ENCODE data around the gene VWA2.

Gene VWA2

DNA sequence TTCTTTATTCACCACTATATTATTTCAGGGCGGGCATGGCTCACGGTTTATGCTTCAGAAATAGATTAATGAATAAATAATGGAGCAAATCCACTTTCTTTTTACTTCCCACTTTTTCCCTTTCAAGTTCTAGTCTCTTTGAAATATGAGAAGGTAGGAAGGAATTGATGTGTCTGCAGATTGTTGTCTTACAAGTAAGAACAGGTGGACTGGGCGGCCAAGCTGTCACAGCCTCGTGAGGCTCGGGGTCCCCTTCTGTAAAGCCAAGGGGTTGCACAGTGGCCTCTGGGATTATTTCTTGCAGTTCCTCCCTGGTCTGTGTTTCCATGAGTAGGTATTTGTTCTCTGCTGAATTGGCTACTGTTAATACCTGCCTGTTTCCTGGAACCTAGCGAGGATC, 11.2 kb downstream of the VWA2 start:
- no peak for DNase-seq

DNA sequence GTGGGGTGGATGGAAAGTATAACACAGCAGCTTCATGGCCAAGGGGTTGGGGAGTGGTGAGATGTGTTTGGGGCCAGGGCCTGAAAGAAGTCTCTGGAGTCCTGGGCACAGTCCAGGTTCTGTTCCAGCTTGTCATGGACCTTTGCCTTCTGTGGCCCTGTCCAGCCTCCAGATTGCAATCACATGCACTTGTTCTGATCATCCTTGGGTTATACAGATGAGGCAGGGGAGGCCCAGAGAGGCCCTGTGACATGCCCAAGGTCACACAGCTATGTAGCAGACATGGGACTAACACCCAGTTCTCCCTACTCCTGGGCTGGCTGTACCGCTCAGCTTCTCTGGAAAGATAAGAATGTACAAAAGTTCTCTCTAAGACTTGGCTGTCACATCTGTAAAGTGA, 11.7 kb downstream of the VWA2 start:
- DNase-seq, result no peak

DNA sequence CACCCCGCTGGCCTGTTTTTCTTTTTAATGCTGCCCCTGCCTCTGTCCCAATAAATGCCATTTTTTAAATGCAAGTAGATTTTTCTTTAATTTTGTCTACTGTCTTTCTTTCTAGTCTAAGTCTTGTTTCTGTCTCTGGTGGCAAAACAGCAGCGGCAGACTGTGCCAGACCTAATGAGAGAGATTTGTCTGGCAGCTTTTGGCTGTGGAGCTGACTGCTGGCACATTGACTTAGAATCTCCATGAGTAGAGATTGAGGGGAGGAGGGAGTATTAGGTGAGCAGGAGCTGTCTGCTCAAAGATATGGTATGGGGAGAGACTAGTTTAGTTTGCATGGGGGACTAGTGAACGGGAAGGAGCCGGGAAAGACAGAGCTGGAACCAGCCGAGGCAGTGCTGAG, 13.0 kb downstream of the VWA2 start:
- DNase-seq, result no peak

DNA sequence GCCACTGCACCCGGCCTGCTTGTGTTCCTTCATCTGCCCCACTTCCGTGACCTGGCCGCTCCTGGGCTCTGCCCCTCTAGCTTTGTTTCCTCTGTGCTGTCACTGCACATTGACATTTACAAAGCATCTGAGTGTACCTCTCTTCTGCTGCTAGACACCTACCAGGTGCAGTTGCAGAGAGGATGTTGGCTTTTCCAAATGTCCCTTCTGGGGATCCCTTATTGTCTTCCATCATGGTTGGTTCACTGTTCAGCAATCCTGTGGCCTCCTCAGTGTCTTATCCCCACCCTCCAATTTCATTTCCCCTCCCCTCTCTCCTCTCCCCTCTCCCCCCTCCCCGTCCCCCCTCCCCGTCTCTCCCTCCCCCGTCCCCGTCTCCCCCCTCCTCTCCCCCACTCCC, 13.8 kb downstream of the VWA2 start:
- DNase-seq, result no peak

DNA sequence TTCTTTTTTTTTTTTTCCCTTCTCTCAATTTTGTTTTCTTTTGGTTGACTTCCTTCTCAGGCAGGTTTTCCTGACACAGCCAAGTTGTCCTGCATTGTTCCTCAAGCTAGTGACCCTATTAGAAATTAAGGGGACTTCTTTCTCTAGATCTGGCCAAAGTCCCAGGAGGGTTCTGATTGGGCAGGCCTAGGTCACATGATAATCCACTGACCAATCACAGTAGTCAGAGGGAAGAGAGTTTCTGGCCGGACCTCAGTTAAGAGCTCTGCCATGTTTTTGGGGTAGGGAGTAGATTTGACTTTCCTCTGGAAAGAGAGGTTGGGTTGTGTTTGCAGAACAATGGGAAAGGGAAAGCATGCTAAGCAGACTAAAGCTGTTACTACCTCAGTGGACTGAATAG, 16.2 kb downstream of the VWA2 start:
- DNase-seq, result no peak

DNA sequence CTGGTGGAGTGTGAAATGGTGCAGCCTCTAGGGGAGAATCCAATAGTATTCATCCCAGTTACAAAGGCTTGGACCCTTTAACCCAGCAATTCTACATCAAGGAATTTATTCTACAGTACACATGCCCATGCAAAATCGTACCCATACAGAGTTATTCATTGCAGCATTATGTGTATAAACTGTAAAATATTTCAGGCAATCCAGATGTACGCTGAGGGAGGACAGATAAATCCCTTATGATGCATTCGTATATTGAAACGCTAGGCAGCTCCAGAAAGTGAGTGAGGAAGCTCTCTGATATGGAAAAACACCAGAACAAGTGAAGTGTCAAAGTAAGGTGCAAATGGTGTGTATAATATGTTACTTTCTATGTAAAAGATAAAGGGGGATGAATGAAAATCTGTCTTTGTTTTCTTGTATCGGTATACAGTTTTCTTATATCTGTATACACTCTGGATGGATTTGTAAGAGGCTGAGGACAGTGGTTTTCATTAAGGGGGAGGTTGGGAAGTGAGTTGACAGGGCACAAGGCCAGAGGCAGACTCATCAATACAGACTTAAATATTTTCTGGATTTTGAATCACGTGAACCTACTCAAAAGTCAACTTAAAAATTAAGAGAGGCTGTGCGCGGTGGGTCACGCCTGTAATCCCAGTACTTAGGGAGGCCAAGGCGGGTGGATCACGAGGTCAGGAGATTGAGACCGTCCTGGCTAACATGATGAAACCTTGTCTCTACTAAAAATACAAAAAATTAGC, 17.1 kb downstream of the VWA2 start:
- DNase-seq, result no peak

DNA sequence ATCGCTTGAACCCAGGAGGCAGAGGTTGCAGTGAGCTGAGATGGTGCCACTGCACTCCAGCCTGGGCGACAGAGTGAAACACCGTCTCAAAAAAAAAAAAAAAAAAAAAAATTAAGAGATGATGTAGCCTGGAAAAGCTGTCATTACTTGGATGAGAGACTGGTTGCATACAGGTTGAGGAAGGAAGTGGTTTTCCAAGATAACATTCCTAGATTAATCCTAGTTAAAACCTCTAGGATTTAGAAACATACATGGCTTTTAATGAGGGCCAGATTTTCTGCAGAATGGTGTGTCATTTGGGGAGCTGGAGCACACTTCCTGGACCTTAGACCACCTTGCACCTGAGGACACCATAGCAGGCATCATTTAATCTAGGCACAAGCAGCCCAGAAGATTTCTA, 17.8 kb downstream of the VWA2 start:
- no peak for DNase-seq

DNA sequence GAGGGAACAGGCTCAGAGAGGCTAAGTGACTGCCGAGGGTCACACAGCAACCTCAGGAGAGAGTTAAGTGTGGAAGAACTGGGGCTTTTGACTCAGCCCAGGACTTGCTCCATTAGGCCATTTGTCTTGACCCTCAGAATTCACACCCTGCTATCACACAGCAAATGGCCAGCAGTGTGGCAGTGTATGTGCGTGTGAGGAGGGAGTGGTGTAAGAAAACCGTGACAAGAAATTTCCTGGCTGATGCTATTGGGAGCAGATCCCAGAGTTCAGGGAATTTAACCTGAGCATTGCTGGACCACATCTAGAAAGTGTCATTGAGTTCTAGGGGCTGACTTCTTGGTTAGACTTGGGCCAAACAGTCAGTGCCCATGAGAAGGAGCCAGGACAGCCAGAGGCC, 18.4 kb downstream of the VWA2 start:
- DNase-seq, result no peak

DNA sequence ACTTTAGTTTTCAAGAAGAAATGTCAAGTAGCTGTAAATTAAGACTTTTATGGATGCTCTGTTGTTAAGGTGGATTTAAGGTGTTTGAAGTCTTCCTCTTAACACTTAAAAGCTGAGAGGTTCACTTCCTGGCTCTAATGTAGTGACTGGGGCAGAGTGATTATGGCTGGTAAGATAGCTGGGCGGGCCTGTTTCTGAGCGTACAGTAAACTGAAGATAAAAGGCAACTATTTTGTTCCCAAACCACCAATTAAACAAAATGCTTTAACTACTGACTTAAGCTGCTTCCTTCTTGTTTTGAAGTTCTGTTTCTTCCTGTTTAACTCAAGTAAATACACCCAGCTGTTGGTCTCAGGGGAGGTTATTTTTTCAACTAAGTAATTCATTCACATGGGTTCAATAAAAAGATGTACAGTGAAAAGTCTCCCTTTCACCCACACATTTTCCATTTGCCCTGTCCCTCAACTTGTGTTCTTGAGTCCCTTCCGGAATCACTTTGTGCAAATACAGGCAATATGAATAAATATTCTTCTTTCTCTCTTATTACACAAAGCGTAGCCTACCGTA, 19.3 kb downstream of the VWA2 start:
- DNase-seq, result no peak

DNA sequence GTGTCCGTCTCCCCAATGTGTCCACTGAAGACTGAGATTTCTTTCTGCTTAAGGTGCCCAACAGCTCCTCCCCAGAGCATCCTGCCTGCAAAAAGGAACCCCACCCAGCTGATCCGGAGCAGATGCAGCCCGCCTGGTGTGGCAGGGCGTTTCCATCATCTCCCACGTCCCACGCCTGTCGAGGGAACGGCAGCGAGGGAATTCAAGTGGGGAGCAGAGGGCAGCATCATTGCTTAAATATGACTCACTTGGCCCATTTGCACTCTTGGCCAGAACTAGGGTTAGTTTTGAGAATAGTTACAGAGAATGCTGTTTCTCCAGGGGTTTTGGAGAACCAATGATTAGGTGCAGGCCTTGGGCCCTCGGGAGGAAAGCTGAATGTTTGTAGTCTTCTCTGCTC, 20.8 kb downstream of the VWA2 start:
- no peak for DNase-seq

DNA sequence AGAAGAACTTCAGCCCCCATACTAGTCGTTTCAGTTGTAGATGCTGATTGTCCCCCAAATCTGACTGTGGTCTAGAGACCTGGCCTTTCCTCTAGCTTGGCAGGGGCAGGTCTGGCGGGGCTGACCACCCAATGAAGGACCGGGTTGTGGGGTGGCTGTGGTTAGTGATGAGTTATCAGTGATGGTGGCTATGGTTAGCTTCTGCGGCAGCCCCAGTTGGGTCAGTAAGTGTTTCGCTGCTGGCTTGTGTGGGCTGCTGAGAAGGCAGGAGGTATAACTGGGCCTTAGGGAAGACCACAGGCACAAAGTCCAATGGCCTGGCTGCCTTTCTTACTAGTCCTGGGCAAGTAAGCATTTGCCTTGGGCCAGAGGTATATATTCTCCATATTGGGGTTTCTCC, 21.3 kb downstream of the VWA2 start:
- no peak for DNase-seq

DNA sequence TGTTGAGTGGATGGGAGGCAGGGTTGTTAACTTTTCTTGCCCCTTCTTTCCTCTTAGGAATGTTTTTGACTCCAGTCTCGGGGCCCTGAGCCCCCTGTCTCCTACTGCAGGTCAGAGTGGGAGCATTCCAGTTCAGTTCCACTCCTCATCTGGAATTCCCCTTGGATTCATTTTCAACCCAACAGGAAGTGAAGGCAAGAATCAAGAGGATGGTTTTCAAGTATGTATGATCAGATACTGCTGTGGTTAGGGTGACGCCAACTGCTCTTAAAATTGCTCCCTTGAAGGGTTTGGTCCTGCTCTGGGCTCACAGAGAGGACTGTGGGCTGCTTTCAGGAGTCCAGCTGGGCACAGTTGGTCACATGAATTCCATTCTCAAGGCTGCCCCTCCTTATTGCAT, 22.0 kb downstream of the VWA2 start:
- no peak for DNase-seq

DNA sequence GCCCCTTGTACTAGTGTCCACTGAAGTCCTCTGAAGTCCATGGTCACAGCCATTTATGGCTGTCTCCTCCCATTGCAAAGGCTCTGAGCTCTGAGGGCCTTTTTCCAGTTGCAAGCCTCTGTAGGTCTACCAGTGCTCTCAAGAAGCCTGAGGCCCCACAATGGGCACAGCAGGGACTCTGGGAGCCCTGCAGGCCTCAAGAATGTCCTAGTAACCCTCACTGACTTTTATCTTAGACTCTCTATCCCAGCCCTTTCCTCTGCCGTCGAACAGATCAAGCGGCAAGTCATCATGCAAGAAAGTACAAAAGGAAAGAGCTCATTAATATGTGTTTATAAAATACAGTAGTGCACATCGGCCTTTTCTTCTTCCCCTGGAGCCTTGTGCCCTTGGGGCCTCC, 23.4 kb downstream of the VWA2 start:
- DNase-seq, result no peak

DNA sequence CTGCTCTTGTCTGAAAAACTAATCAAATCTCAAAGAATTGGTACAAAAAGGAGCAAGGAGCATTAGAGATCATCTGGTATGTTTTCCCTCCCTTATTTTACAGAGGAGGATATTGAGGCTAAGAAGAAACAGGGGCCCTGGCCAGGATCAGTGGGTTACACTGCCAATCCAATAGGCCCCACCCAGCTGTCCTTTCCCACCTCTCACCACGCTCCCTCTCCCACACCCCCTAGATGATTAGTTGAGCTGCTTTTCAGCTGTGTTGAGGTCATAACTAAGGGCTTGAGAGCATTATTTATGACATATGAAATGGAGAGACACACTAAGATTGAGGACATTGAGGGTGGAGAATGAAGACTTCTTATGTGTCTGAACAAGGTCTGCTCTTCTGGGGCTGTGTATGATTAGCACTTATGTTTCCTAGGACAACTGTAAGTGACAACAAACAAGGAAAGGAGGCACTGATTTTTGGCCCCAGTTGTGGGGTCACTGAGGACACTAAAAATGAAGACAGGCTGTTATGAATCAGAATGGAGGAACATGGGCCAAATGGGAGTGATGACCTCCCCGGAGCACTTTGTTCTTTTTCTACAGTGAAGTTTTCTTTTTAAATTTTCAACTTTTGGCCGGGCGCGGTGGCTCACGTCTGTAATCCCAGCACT, 26.5 kb downstream of the VWA2 start:
- no peak for DNase-seq

DNA sequence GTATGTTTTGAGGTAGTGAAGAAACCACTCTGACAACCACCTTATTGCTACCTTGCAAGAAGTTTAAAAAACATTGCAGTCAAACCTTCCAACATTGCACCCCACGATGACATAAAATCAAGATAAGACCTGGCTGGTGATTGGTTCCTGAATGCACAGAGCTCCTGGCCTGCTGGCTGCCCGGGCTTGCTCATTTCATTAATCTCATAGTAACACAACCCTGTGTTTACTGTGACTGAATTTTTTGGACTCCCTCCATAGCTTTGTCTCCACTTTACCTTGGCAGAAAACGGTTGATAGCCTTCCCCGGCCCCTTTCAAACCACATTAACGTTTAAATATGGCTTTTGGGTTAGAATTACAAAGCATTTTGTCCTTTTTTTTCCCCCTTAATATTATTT, 27.5 kb downstream of the VWA2 start:
- no peak for DNase-seq

DNA sequence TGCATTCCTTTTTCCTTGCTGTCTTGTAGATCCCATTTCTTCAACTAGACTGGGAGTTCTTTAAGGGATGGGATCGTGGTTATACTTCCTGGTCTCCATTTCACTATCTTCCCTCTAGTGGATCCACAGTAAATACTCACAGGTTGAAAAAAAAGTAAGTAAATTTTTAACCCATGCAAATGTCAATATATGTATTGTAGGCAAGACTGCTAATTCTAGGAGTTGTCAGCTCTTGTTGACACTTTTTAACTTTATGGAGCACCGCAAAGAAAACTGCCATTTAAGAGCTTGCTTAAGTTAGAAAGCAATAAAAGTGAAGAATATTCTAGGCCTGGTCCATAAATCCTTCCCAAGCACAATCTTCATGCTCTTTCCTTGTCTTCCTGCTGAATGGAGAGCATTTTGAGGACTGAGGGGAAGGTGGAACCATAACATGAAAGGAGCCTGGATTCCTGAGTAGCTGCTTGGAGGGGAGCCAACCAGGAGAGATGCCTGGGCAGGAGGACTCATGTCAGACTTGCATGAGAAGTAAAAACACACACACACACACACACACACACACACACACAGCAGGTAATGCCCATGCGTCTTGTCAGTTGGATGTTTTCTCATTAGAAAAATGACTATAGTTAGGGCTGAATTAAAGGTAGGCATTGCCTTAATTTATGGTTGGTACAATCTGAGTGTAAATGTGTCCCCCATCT, 32.2 kb downstream of the VWA2 start:
- no peak for DNase-seq

DNA sequence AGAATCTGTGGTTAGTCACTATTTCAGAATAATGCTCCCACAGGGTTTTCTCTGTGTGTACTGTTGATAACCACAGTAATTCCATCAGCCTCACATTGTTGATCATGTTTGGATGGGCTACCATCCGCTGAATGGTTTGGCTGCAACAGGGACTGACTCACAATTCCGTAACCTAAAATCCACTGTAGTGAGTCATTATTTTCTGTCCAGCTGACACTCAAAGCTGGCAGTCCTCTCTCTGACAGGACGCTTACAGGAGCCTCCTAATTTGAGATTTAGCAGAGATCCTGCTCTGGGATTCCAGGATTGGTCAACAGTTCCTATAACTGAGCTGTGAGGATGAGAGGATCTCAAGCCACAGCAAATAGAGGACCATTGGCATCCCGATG, 32.7 kb downstream of the VWA2 start:
- DNase-seq, result no peak

DNA sequence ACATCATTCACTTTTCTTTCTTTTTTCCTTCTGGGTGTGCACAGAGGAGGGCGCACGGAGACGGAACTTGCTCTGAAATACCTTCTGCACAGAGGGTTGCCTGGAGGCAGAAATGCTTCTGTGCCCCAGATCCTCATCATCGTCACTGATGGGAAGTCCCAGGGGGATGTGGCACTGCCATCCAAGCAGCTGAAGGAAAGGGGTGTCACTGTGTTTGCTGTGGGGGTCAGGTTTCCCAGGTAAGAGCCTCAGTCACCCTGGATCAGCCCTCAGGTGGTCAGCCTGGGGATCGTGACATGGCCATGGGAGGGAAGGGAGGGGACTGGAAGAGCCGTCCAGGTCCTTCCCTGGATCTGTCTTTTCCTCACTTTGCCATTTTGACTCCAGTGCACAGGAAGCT, 33.6 kb downstream of the VWA2 start:
- no peak for DNase-seq

DNA sequence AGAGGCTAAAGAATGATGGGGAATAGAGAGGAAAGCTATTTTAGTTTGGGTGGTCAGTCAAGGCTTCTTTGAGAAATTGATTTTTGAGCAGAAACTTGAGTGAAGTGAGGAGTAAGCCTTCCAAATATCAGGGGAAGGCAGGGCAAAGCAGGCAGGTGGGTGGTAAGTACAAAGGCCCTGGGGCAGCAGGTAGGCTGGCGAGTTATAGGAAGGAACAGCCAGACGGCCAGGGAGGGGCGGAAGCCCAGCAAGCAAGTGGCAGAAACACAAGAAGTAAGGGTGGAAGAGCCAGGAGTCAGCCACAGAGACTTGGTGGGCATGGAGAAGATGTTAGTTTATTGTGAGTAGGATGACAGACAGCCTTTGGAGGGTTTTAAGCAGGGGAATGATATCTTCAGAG, 34.9 kb downstream of the VWA2 start:
- no peak for DNase-seq

DNA sequence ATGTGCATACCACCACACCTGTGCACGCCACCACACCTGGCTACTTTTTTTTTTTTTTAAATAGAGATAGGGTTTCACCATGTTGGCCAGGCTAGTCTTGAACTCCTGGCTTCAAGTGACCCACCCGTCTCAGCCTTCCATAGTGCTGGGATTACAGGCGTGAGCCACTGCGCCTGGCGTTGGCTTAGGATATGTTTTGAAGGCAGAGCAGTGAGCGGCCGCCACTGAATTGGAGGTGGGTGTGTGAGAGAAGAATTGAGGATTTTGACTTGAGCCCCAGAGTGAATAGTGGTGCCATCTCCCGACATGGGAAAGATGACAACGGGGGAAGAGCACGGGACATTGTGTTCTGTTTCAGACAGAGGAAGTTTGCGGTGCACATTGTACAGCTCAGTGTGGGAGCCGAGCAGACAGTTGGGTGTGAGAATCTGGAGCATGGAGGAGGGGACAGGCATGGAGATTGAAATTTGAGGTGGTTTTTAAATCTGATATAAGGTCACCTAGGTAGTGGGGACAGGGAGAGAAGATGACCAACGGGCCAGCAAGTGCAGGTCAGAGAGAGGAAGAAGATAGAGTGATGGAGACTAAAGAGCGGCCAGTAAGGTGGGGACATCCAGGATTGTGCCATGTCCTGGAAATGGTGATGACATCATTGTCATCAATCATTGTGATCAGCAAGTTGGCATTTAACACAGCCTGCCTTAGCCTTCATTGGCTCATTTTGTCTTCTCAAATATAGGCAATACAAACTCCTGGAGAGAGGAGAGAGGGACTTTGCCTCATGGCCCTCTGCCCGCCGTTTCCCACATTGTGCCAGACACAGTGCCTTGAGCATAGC, 35.8 kb downstream of the VWA2 start:
- DNase-seq, result no peak

DNA sequence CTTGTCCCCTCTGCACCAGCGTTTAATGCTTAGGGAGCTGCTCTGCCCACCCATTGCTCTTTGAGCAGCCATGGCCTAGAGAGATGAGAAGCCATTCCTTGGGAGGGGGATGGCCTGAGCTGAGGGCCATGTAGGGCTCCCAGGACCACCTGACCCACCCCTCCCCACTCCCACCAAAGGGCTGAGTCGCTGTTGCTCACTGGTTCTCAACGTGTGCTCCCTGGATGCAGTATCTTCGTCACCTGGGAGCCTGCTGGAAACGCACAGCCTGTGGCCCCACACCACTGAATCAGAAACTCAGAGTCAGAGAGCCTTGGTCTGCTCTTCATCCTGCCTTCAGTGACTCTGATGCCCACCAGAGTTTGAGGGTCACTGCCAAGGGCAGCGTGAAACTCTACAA, 37.0 kb downstream of the VWA2 start:
- no peak for DNase-seq

DNA sequence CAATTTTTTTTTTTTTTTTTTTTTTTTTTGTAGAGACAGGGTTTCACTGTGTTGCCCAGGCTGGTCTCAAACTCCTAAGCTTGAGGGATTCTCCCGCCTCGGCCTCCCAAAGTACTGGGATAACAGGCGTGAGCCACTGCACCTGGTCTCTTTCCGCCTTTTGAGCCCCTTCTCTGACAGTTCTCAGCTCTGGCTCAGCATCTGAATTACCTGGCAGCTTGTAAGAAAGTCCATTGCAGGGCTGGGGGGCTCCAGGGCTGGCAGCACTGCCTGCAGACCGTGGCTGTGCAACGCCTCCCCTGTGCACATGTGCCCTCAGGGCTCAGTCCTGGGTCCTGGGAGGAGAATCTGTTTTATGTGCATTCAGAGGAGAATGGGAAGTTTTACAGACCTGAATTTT, 37.6 kb downstream of the VWA2 start:
- DNase-seq, result no peak

Measured in stimulated activated CD4-positive, alpha-beta T cell treated with anti-CD3 and anti-CD28 coated beads, Interleukin-2, amount 100 ng/mL, for 24 hours (primary cell).